ENCODE data around the gene PRDM16. TPM values are rescaled to one million over a fixed set of nuclear protein-coding genes. Genes with fewer than 3 reads are reported as not detected.

PRDM16 gene
- polyA plus RNA-seq, 3 donors: not detected

GRCh38 chr1:3368059-3368458 is 299.1 kb downstream of the PRDM16 start:
- Mint-ChIP-seq H3K27me3 (ENCODE audit: low read depth in 3 of 3) (peaks cover 8 to 34% (median 12%) of the 10 kb centered on the region in 3 donors), H3K4me3 (no peak overlapping the region), H3K4me1 (no peaks in the 10 kb centered on the region), H3K36me3 (no peaks in the 10 kb centered on the region), H3K27ac (no peak overlapping the region), H3K9me3 (peaks cover 0 to 2% (median 0%) of the 10 kb centered on the region in 7 donors)
- Histone ChIP-seq H3K27me3 (ENCODE audit: control insufficient read depth in 2 of 2, insufficient read depth in 2 of 2, low read length in 2 of 2) (no peaks in the 10 kb centered on the region), H3K36me3 (replicated peaks in 1 of 2; ENCODE audit: control insufficient read depth in 1 of 2, insufficient read depth in 2 of 2, low read length in 2 of 2) (no peaks in the 10 kb centered on the region), H3K9me3 (replicated peaks in 1 of 2; ENCODE audit: control insufficient read depth in 1 of 2, insufficient read depth in 1 of 2, low read length in 2 of 2) (no peaks in the 10 kb centered on the region), H3K27ac (ENCODE audit: low read depth in 1 of 2, low read length in 2 of 2) (no peak overlapping the region), H3K4me1 (ENCODE audit: control insufficient read depth in 1 of 2, insufficient read depth in 2 of 2, low read length in 2 of 2) (no peaks in the 10 kb centered on the region), H3K79me2 (ENCODE audit: insufficient read depth, low read length) (no peaks in the 10 kb centered on the region), H2AFZ (ENCODE audit: insufficient read depth, low read depth, low read length, poor library complexity, severe bottlenecking) (no peak overlapping the region), H3K4me3 (replicated peaks in 1 of 3; ENCODE audit: low read depth in 2 of 3, low read length in 3 of 3) (no peak overlapping the region), H3K4me2 (replicated peaks; ENCODE audit: extremely low read depth, low read length, poor library complexity, severe bottlenecking) (no peak overlapping the region), H3K9ac (ENCODE audit: insufficient read depth, low read length, poor library complexity, severe bottlenecking) (no peak overlapping the region), H4K20me1 (ENCODE audit: insufficient read depth, low read length) (no peaks in the 10 kb centered on the region)
- intact Hi-C loops (cut with micrococcal nuclease): no loop called here
- WGBS (ENCODE audit: insufficient coverage): 92% methylated on average over 12 of the region's 14 CpGs
- TF ChIP-seq CTCF (IDR thresholded peaks at IDR 0.05): no peak
- no peak for DNase-seq

DNA sequence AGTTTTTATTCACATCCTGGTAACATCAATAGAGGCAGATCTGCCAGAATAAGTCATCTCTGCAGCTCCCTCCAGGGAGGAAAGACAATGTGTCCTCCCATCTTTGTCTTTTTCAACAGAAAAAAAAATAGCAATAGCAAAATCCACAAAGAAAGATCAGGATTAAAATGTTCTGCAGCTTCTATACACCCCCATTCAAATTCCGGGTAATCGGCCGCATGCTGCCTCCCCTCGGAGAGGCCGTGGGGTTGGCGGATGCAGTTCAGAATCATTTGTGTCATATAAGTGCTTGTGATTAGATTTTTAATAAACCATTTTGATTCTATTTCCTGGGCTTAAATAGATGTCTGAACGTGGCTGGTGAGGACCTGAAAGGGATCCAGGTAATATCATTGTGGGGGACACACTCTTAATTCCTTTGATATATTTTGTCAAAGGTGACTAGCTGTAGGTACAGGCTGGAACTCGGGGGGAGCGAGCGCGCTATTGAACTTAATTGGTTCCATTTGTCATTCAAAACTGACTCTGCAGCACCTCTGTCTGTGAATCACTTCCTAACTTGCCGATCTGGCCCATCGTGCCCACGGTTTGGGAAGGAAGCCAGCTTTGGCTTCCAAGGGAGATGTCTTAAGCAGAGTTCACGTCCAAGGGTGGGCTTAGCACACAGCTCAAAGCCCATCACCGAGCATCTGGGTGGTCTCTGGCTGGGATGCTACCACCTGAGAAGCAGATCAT is 299.9 kb downstream of the PRDM16 start:
- no peaks in the 10 kb centered on the region for H3K79me2 ChIP-seq (ENCODE audit: insufficient read depth, low read length)
- Mint-ChIP-seq H3K36me3 (no peaks in the 10 kb centered on the region), H3K27me3 (ENCODE audit: low read depth in 3 of 3) (peaks cover 8 to 32% (median 10%) of the 10 kb centered on the region in 3 donors), H3K9me3 (peaks cover 0 to 2% (median 0%) of the 10 kb centered on the region in 7 donors), H3K4me3 (no peak overlapping the region), H3K27ac (no peak overlapping the region), H3K4me1 (no peaks in the 10 kb centered on the region)
- H3K27me3 ChIP-seq (ENCODE audit: control insufficient read depth in 2 of 2, insufficient read depth in 2 of 2, low read length in 2 of 2): no peaks in the 10 kb centered on the region
- intact Hi-C loops (cut with micrococcal nuclease): no loop called here
- no peaks in the 10 kb centered on the region for H3K36me3 ChIP-seq (replicated peaks in 1 of 2; ENCODE audit: control insufficient read depth in 1 of 2, insufficient read depth in 2 of 2, low read length in 2 of 2)
- no peak overlapping the region for H2AFZ ChIP-seq (ENCODE audit: insufficient read depth, low read depth, low read length, poor library complexity, severe bottlenecking)
- no peak overlapping the region for H3K27ac ChIP-seq (ENCODE audit: low read depth in 1 of 2, low read length in 2 of 2)
- 49% methylated on average over 9 of the region's 16 CpGs for WGBS (ENCODE audit: insufficient coverage)
- H3K9ac ChIP-seq (ENCODE audit: insufficient read depth, low read length, poor library complexity, severe bottlenecking): no peak overlapping the region
- H3K4me3 ChIP-seq (replicated peaks in 1 of 3; ENCODE audit: low read depth in 2 of 3, low read length in 3 of 3): no peak overlapping the region
- no peaks in the 10 kb centered on the region for H4K20me1 ChIP-seq (ENCODE audit: insufficient read depth, low read length)
- no peak overlapping the region for H3K4me2 ChIP-seq (replicated peaks; ENCODE audit: extremely low read depth, low read length, poor library complexity, severe bottlenecking)
- no peak for DNase-seq
- no peaks in the 10 kb centered on the region for H3K4me1 ChIP-seq (ENCODE audit: control insufficient read depth in 1 of 2, insufficient read depth in 2 of 2, low read length in 2 of 2)
- no peaks in the 10 kb centered on the region for H3K9me3 ChIP-seq (replicated peaks in 1 of 2; ENCODE audit: control insufficient read depth in 1 of 2, insufficient read depth in 1 of 2, low read length in 2 of 2)
- TF ChIP-seq CTCF (IDR thresholded peaks at IDR 0.05): no peak

Measured in CD14-positive monocyte (primary cell).